HG02981 (cell line): ENCODE measurements around the gene PRR30.
"Not testable (repeated sequence)": the region's sequence is repeated elsewhere in the genome, so short reads cannot be mapped to it uniquely, and the experiment has no call there.

Source experiments
- ATAC-seq: cut with Tn5 transposase; IDR thresholded peaks from one replicate; pipeline ENCODE4 v1.9.1; 2021; ENCODE audit warnings: mild to moderate bottlenecking, moderate library complexity; ENCODE audit not compliant: unreplicated experiment

Gene PRR30

DNA sequence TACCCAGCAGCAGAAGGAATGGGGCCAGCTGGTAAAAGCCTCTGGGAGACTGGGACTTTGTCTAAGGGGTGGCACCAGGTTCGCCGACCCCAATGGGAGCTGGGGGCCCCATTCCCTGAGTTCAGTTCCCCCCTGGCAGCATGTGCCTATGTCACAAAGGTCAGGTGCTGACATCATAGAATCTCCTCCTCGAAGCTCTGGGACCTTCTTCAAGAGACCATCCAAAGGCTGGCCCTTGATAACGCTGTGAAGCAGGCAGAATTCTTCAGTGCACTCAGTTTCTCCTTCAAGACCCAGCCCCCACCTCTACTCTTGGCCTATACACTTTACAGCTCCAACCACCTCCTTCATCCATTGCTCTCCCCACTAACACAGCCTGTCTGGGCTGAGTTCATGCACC, at the start of gene PRR30:
Gene PRR30, minus strand, starts transcription at position 101 of the 400 bp plus-strand sequence. CDS start 1,081 bp downstream, outside the sequence.
- no peak for ATAC-seq

DNA sequence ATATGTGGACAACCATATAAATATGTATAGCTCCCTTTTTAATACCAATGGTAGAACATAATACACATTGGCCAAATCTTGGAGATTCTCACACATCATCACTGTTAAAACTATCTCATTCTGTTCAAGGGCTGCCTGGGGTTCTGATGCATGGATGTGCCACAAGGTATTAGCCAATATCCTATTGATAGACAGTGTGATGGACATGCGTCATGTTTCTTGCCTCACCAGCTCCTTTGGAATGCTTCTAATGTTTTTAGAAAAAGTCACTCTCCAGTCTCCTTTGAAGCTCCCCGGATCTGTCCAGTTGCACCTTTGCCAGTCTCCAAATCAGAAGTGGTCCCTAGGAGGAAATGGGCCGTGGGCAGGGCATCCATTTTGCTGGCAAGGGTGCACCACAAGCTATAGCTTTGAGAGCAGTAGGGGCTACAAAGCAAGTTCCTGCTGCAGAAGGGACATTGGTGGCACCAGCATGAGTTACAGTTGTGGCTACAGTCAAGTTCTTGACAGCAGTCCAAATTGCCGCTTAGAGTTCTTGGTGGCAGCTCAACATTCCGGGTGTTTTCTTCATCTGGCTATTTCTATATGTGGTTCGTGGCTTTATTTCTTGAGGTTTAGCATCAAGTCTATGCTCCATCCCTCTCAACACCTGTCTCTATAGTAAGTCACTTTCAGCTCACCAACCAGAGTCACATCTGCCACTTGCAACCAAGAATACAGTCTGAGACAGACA, 47.6 kb upstream of the PRR30 start:
- no peak for ATAC-seq

DNA sequence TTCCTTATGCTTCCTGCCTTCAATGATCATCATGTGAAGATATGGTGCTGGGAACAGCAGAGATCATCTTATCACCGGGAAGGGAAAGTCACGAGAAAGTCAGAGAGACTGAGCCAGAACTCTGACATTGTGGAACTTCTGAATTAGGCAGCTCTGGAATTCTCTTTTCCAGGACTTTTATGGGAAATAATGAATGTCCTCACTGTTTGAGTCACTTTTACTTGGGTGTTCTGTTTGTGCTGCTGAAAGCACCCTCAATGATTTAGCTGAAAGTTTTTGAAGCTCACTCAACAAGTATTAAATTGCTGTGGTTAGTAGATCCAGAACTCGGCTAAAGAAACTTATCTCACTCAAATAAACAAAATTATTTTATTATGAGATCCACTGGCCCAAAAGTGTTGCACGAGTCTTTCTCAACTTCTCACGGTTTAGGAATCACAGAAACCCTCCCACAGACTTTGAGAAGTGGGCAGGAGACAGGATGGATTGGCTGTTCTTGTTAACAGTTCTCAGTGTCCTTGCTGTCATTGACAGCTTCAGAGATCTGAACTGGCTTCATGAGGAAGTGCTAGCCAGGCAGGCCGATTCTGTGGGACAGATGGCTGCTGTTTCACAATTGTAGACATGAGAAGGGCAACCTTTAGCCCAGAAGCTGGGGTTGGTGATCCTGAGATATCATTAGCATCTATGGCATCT, 46.3 kb upstream of the PRR30 start:
- ATAC-seq: no peak

DNA sequence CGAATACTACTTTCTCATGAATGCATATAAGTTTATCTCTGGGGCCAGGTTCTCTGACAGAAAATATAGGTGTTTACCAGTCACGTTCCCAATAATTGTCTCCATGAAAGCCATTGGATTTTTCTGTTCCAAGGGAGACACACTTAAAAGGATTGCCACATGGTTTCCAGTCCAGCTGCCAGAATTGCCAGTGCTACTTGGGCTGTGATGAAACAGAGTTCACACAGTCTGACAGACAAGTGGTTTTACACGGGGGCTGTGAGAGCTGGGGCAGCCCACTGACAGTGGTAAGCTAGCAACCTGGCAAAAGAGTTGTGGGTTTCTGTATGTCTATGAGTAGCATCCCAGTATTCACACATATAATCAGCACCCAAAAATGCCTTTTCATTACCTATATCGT, 44.9 kb upstream of the PRR30 start:
- no peak for ATAC-seq

DNA sequence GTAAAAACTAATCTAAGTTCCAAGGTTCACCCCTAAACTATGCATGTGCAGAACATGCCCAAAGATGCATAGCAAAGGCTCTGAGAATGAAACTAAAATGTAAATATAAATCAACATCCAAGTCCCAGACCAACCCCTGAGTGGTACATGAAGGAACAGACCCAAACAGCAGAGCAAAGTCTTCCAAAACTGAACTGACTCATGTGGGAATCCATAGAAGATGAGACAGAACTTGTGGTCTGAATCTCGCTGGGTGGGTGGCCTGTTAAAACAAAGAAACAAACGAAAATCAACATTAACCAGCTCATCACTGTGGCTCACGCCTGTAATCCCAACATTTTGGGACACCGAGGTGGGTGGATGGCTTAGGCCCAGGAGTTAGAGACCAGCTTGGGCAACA, 43.1 kb upstream of the PRR30 start:
- ATAC-seq: no peak

DNA sequence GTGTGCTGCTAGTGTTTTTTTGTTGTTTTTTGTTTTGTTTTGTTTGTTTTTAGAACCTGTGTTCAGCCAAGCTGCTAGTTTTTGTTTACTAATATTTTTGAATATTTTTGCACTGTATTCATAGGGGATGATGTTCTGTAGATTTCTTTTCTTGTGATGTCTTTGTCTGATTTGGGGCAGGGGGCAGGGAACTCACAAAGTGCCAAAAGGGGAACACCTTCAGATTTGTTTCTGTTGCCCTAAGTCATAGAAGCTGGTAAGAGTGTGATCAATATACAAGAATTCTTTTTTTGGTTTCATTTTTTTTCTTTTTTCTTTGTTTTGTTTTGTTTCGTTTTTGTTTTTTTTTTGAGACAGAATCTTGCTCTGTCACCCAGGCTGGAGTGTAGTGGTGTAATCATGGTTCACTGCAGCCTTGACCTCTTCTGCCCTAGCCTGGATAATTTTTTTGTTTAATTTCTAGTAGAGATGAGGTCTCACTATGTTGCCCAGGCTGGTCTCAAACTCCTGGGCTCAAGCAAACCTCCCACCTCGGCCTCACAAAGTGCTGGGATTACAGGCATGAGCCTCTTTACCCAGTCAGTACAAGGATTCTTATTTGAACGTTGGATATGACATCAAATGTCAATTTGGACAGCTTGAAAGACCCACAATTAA, 40.3 kb upstream of the PRR30 start:
- no peak for ATAC-seq

DNA sequence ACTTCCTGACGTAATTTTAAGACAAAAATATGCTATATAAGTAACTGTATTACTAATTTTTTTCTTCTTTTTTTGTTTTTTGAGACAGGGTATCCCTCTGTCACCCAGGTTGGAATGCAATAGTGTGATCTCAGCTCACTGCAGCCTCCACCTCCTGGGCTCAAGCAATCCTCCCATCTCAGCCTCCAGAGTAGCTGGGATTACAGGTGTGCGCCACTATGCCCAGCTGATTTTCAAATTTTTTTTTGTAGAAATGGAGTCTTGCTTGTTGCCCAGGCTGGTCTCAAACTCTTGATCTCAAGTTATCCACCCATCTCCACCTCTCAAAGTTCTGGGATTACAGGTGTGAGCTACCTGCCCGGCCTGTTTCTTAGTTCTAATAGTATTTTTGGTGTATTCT, 39.3 kb upstream of the PRR30 start:
- no peak for ATAC-seq

DNA sequence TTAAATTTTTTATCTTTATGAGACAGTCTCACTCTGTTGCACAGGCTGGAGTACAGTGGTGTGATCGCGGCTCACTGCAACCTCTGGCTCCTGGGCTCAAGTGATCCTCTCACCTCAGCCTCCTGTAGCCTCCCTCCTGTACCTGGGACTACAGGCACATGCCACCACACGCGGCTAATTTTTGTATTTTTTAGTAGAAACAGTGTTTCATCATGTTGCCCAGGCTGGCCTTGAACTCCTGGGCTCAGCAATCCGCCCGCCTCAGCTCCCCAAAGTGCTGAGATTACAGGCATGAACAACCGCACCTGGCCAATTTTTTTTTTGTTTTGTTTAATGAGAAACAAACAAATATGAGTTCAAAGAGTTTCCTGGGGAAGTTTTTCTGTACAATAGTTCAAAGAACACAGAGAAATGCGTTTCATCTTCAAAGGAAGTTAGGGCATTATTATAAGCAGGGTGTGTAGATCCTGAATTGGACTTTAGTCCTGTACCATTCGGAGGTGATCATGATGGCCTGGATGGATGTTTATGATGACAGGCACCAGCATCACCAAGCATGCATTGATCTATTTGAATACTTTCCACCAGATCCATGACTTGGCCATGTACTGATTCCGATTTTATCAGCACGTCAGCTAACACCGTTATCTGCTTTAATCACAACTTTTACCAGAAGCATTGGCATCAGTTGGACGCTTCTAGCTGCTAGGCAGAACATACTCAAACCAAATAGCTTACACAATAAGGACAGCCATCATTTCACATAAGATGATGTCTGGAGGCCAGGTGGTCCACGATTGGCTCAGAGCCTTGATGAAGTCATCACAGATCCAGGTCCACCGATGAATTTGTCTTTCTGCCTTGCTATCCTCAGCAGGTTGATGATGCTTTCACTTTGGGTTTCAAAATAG, 38.5 kb upstream of the PRR30 start:
- no peak for ATAC-seq

DNA sequence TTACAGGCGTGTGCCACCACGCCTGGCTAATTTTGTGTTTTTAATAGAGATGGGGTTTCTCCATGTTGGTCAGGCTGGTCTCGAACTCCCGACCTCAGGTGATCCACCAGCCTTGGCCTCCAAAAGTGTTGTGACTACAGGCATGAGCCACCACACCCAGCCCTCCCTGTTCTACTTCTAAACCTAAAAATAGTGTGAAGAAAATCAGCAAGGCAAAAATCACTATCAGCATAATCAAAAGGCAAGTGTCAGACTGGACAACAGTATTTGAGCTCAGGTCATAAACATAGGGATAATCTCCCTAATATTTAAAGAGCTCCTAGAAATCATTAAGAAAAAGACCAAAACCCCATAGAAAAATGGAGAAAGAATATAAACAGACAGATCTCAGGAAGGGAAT, 36.6 kb upstream of the PRR30 start:
- not testable (repeated sequence) for ATAC-seq

DNA sequence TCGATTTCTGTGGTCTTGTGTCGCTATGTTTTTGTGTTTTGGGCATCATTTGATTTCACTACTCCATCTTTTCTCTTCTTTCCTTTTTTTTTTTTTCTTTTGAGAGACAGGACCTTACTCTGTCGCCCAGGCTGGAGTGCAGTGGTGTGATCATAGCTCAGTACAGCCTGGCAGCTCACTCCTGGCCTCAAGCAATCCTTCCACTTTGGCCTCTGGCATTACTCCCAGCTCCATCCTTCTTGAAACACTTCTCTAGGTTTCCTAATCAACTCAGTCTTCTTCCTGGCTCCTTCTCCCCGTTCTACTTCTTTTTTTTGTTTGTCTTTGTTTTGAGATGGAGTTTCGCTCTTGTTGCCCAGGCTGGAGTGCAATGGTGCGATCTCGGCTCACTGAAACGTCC, 36.1 kb upstream of the PRR30 start:
- no peak for ATAC-seq

DNA sequence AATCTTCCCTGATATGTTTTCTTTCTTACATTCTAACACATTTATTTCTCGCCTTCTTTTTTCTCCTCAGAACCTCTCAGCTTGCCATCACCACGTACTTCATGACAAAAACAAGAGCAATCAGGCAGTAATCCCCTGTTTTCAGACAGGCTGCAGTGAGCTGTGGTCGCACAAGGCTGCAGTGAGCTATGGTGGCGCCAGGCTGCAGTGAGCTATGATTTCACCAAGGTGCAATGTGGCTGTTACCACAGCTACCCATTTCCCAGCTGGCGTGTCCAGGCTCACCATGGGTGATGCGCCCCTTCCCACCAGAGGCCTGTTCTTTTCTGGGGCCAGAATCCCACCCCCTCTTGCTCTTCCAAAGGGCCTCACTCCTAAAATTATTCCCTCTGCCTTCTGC, 35.4 kb upstream of the PRR30 start:
- ATAC-seq: no peak

DNA sequence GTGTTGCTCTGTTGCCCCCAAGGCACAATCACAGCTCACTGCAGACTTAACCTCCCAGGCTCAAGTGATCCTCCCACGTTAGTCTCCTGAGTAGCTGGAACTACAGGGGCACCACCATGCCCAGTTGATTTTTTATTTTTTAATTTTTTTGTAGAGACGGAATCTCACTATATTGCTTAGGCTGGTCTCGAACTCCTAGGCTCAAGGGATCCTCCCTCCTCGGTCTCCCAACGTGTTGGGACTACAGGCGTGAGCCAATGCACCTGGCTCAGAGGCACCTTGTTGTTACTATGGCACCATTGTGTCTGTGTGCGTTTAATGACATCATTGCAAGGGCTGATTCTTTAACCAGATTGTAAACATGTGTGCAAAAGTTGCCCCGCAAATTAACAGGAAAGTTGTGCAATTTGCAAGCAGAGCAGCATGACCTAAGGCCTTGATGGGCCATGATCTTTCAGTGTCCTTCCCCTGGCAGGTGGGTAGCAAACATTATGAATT, 32.2 kb upstream of the PRR30 start:
- ATAC-seq: no peak

DNA sequence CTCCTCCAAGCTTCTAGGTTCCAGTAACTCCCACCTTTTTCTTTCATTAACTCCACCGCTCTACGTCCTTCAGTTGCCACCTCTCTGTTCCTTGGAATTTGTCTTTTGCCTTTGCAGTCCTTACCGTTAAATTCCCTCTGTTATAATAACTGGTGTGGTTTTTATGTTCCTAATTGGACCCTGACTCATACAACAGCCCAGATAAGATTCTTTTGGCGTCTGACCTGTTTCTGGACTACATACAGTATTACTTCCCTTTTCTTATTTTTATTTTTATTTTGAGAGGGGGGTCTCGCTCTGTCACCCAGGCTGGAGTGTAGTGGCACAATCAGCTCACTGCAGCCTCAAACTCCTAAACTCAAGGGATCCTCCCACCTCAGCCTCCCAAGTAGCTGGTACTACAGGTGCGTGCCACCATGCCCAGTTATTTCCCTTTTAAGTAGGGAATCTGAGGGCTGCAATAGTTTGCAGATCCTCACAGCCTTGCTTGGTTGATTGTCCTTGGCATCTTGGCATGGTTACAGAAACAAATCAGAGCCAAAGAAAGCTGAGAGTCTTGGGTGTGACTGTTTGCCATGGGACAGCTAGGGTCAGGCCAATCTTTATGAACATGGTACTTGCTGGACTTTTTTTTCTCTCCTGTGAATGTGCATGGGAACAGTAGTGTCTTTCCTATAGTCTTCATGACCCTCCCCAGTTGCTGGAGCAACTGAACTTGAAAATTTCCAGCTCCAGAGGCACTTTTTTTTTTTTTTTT, 31.5 kb upstream of the PRR30 start:
- no peak for ATAC-seq

DNA sequence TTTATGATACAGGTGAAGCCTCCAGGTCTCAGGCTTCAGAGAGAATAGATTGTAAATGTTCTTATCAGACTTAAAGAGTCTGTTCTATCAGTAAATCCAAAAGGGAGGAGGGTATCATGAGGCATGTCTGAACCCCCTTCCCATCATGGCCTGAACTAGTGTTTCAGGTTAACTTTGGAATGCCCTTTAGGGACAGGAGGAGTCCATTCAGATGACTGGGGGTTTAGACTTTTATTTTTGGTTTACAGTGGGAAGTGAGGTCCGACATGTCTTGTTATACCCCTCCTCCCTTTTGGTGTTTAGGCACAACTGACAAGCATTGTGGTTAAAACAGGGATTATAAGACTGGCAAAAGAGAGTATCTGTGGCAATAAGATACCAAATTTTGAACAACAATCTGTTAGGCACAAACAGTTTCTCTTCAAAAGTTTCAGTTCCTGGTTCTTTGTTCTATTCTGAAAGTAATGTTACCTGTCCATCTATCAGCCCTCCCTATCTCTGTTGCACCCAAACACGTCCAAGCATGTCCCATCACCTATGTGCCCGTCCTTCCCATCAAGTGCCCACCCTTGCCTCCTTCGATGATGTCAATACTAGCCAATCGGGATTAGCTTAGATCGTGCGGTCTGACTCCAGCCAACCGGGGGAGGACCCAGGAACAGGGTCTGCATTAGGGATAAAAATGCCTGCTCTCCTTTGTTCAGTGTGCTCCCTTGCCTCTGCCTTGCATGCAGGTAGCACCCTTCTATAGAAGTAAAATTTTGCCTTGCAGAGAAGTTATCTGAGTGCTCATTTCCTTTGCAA, 26.0 kb upstream of the PRR30 start:
- no peak for ATAC-seq

DNA sequence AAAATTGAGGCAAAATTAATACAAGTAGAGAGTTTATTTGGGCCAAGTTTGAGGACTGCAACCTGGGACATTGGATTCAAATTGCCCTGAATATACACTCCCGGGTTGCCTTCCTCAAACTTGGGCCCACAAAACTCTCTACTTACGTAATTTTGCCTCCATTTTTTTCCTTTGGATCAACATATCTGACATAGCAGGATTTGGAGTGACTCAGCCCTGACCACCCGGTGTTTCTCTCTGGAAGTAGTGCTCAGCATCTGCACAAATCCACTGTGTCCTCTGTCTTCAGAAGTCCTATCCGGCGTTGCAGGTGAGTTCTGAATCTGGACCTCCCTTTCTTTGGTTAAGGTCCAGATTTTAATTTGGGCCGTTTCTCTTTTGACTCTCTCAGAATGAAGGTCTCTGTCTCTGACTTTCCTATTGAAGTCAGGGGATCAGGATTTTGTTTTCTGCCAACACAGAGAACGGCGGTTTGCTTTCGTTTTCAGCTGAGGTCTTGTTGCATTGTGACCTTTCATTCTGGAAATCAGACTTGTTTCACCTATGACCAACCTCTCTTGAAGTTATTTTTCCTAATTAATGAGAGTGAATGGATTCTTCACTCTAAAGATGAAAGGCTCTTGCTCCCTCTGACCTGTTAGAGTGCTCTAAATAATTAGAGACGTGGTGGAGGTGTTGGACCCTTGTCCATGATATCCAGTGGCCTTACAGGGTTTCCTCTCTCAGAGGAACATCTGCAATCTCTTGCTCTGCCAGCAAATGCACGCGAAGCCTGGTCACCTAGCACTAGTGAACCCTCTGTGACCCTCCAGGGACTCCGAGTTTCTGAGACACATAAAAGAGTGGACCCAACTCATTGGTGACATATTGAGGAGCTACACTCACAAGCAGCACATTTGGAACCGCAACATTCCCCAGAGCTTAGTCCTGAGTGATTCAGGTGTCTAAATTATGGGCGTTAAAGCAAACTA, 23.2 kb upstream of the PRR30 start:
- ATAC-seq: no peak

DNA sequence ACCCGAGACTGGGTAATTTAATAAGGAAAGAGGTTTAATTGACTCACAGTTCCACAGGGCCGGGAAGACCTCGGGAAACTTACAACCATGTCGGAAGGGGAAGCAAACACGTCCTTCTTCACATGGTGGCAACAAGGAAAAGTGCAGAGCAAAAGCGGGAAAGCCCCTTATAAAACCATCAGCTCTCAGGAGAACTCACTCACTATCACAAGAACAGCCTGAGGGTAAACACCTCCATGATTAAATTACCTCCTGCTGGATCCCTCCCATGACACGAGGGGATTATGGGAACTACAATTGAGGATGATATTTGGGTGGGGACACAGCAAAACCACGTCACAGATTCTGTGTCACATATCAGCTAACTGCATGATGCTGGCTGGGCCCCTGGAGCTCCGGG, 21.0 kb upstream of the PRR30 start:
- no peak for ATAC-seq

DNA sequence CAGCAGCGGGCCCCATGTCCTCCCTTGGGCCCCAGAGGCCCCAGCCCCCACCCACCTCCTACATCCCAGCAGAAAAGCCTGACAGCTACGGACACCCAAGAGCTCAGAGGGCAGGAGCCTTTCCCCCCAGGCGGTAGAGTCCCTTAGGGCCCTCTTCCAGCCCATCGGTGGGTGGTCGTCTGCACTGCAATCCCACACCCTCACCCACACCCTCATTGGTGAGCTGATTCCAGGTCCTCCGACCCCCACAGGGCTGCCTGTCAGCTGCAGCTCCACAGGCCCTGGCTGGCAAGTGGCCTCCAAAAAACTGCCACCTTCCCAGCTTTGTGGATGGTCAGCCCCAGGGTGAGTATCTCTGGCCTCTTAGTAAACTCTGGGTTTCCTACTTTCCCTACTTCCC, 20.1 kb upstream of the PRR30 start:
- no peak for ATAC-seq

DNA sequence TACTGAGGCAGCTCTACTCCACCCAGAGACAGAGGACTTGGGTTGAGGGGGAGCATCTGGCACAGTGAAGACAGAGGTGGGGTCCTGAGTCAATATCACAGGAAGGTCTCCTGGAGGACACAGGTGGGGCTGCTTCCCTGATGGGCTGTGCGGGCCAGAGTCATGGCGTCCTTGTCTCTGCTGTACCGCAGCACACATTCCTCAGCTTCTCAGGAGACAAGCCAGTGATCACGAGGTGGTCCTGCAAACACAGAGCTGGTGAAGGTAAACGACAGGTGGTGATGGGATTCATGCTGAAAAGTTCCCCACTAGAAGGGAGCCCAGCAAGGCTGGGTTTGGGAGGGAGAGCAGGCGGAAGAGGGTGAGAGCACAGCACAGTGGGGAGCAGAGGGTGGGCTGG, 19.3 kb upstream of the PRR30 start:
- no peak for ATAC-seq
